GM21526 (cell line): ENCODE data around the gene KLK10.

Experiments
- ATAC-seq: cut with Tn5 transposase; IDR thresholded peaks from one replicate; pipeline ENCODE4 v1.9.1; 2021; ENCODE audit warnings: moderate library complexity; ENCODE audit not compliant: unreplicated experiment, low FRiP score

KLK10 gene

DNA sequence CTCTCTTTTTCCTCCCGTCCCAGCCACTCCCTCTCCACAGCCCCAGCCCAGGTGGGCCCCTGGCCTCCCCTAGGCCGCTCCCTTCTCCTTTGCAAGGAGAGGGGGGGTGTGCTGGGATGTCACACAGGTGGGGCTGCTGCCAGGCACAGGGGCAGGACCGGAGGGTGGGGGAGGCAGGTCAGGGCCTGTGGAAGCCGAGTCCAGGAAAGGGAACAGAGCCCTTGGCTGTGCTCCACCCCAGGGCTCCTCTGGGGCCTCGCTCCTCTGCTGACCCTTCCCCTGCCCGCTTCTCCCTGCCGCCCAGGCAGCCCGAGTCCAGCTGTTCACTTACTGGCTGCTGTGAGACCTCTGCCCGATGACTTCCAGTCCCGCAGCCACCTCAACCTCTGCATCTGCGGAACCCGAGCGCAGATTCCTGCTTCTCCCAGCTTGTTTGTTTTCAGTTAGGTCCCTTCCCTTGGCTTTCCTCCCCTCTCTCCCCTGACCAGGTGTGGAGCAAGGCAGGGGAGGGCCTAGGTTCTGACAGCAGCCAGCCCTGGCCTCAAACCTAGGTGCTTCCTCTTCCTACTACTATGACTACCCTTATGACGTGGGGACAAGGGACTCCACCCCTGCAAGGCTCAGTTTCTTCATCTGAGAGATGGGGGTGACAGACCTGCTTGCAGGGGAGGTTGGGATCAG, 7.8 kb upstream of the KLK10 start:
- ATAC-seq = no peak

DNA sequence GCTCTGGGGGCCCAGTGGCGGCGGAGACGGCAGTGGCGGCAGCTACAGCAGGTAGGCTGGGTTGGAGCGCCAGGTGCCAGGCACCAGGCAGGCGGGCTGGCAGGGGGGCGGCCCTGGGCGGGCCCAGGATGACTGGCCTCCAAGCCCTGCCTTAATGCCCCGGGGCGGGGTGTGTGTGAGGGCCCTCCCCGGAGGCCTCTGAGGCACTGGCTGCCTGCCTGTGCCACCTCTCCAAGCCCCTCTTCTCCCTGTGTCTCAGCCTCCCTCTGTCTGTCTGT, 7.0 kb upstream of the KLK10 start, which contains the start of gene KLK11:
Gene KLK11, minus strand, starts transcription at position 63 of the 278 bp plus-strand sequence. CDS start 985 bp downstream, outside the sequence.
- ATAC-seq = no peak

GRCh38 chr19:51025809-51026553, 6.5 kb upstream of the KLK10 start:
- ATAC-seq = no peak

GRCh38 chr19:51025401-51025800, 5.9 kb upstream of the KLK10 start:
- ATAC-seq = no peak

DNA sequence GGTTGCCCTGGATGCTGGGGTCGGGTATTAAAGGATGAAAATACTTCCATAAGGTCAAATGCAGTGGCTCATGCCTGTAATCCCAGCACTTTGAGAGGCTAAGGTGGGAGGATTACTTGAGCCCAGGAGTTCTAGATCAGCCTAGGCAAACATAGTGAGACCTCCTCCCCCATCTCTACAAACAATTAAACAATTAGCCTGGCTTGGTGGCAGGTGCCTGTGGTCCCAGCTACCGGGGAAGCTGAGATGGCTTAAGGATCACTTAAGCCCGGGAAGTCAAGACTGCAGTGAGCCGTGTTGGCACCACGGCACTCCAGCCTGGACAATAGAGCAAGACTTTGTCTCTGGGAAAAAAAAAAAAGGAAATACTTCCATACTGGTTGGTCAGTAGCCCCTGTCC, 5.4 kb upstream of the KLK10 start:
- no peak for ATAC-seq

DNA sequence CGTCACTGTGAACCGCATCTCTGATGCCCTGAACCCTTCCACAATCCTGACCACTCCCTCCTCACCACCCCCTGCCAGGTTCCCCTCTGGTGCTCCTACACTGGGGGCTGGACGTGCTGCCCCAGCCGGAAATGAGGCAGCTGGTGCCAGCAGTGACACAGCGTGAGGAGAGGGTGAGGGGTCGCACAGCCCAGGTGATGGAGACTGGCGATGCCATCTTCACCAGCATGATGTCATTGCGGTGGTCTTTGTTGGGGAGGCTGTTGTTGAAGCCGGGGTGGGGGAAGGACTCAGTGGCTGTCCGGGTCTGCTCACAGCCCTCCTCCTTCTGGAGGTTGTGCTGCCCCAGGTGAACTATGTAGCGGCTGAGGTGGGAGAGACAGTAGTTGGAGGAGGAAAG, 4.4 kb upstream of the KLK10 start:
- ATAC-seq = no peak

DNA sequence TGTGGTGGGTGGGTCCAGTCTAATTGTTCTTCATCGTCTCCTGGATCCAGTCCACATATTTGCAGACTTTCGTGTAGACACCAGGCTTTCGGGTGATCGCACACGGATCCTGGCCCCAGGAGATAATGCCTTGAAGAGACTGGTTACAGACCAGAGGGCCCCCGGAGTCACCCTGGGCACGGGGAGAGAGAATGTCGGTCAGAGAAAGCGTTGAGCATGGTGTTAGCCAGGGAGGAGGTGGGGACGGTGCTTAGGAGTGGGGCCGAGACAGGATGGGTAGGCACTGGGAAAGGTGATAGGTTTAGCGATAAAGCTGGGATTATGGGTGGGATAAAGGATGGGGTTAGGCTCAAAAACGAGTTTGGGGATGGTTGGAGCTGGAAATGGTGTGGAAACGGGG, 3.0 kb upstream of the KLK10 start:
- ATAC-seq = no peak

DNA sequence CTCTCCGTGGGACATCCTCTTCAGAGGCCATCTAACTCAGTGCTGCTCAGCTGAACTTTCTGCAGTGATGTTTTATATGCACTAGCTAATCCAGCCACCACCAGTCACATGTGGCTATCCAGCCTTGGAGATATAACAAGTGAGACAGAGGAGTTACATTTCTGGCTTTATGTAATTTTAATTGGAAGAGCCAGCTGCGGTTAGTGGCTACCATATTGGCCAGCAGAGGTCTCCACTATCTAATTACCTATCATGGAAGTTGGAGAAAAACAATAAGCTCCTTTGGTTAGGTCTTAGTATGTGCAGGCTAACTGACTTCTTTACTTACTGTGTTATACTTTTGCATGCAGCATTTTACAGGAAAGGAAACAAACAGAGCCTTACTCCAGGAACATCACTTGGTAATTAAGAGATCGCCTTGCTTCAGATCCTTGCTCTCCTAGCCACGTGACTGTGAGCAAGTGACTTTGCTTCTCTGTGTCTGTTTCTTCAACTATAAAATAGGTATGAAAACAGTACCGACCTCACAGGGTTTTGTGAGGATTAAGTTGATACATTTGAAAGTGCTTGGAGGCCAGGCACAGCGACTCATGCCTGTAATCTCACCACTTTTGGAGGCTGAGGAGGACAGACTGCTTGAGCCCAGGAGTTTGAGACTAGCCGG, 1.6 kb upstream of the KLK10 start:
- ATAC-seq = no peak

- no peak for ATAC-seq
Measured at GRCh38 chr19:51018745-51019543, 565 bp downstream of the KLK10 start.

DNA sequence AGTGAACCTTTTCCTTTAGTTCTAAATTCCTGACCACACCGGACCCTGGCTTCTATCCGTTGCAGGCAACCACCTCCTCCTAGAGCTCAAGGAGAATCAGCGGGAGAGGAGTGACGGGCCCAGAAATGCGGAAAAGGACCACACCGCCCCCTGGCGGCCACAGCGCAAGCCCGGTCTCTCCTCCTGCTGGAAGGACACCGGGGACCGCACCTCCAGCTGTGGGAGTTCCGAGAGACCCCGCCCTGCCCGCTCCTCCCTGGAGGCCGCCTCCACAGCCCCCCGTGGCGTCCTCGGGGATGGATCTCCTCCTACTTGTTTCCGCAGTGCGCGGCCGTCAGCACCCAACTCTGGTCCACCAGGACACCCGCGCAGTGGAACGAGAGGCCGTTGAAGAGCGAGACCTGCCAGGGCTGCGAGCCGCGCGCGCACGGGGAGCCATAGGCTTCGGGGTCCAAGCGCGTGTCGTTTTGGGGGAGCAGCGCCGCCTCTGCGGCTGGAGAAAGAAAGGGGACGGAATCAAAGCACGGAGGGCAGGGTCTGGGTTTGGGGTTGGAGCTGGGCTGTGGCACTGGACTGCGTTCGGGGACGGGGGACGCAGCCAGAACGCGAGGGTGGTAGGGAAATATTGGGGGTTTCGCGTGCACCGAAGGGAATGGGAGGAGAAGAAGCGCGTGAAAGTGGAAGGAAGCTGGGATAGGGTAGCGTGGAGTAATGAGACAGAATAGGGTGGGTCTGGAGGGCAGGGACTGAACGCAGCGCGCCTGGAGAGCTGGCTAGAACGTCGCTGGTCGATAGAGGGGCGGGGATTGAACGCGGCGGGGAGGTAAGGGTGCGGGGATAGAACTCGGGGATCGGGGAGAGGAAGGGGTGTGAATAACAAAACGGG, 2.5 kb downstream of the KLK10 start:
- ATAC-seq = no peak

DNA sequence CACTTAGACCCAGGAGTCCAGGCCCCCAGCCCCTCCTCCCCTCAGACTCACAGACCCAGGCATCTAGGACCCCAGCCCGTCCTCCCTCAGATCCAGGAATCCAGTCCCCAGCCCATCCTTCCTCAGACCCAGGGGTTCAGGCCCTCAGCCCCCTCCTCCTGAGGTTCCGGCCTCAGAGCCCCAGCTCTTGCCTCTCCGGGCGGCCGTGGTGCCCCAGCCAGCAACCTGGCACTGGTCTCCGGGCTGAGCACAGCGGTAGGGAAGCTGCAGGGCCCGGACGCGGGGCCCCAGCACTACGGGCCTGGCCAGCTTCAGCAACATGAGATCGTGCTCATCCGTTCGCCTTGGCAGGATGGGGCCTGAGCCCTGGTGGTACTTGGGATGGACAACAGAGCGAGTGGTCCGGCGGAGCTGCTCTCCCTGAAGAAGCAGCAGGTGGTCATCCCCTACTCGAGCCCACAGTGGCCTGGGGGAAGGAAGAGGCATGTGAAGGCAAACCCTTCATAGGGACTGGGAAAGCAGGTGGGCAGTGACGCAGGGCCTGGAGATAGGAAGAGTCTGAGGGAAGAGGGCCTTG, 3.7 kb downstream of the KLK10 start:
- ATAC-seq = no peak

GRCh38 chr19:51014242-51014641, 5.3 kb downstream of the KLK10 start:
- ATAC-seq = no peak

DNA sequence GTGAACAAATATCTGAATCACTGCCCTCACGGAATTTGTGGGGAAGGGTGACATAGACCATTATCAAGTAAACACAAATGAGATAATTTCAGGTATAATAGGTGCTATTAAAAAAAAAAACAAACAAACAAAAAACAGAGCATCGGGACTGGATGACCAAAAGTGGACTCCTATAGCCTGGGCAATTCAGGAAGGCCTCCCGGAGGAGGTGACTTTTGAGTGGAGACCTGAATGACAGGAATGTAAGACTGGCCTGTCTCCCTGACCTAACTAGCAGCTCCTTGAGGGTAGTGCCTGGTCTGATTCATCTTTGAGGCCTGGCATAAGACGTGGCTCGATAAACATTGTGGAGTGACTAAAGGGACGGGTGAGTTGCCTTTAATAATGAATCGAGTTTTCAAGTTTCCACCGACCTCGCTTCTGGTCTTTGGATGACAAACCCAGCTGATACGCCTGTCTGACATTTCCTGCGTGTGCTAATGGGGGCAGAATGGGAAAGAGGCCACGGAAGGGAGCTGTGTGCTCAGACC, 6.8 kb downstream of the KLK10 start:
- no peak for ATAC-seq

- ATAC-seq = no peak
Measured at GRCh38 chr19:51010066-51010795, 9.3 kb downstream of the KLK10 start.

DNA sequence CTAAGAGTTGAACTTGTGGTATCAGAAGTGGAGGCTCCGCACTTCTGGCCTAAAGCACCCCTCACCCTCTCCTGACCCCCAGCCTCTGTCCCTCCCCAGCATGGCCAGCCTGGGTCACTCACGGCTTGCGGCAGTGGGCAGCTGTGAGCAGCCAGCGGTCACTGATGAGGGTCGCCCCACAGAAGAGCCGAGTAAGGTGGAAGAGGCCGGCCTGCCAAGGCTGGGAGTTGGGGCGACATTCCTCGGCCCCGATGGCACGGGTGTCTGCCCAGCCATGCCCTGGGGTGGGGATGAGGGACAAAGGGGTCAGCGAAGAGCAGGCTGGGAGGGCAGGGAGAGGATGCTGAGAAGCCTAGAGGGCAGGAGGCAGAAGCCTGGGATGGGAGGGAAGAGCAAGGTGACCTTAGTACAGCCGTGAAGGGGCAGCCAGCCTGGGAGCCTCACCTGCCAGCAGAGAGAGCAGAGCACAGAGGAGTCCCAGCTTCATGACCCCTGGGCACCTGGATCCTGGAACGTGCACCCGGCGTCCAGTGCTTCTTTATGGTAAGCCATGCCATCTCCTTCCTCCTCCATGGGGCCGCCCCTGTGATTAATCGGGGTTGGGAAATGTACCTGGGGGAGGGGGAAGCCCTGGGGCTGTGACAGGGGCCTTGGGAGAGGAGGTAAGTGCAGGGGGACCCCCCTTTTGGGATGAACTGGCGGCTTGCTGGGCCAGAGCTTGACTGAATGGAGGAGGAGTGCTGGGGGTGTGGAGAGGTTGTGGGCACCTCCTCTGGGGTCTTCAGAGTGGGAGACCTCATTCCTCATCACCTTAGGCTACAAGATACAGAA, 10.2 kb downstream of the KLK10 start:
- no peak for ATAC-seq

- ATAC-seq = no peak
Measured at GRCh38 chr19:51007488-51007887, 12.0 kb downstream of the KLK10 start.

DNA sequence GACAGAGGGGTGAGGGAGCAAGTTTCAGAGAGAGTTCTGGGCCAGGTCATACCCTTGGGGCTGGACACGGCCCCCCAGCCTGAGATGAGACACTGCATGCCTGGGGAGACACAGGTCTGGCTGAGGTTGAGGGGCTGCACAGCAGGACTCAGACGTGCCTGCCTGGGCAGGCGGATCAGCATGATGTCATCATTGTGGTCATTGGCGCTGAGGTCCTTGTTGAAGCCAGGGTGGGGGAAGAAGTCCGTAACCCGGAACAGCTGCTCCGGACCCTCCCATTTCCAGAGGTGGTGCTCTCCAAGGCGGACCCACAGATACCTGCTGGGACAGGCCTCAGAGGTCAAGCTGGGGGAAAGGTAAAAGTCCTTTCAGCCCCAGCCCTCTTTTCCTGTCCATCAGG, 13.1 kb downstream of the KLK10 start:
- ATAC-seq = no peak

DNA sequence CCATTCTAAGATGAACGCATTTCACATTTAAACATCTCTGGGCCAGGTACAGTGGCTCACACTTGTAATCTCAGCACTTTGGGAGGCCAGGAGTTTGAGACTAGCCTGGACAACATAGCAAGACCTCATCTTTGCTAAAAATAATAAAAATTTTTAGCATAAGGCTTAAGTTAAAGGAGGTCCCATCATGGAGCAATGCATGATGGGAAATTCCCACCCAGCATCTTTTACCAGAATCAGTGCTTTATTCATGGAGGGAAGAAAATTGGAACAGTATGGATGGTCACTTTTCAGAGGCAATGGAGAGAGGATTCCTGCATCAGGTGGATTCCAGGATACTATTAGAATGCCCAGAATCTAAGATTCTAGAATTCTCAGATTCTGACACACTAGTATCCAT, 14.3 kb downstream of the KLK10 start:
- no peak for ATAC-seq
